SJCRH30 (cell line): ENCODE measurements around the gene TRMU. TPM values are rescaled to one million over a fixed set of nuclear protein-coding genes. Genes with fewer than 3 reads are reported as not detected.

Source experiments
- DNase-seq, 2 experiments: peaks; one replicate each; pipeline ENCODE4 v3.0.0-alpha.2; 2015 to 2020
- H3K27ac ChIP-seq: fragments of 250-450 bp; sonication (Bioruptor Pico); 2 replicates; pipeline ENCODE4 v1.5.1; 2020; ENCODE audit warnings: mild to moderate bottlenecking, moderate library complexity
- H3K27me3 ChIP-seq: fragments of 250-450 bp; sonication (Bioruptor Pico); 2 replicates; pipeline ENCODE4 v1.5.1; 2020; ENCODE audit warnings: mild to moderate bottlenecking, moderate library complexity
- H3K36me3 ChIP-seq: fragments of 250-450 bp; sonication (Bioruptor Pico); 2 replicates; pipeline ENCODE4 v1.5.1; 2020; ENCODE audit warnings: mild to moderate bottlenecking, moderate library complexity
- H3K4me1 ChIP-seq: fragments of 250-450 bp; sonication (Bioruptor Pico); 2 replicates; pipeline ENCODE4 v1.5.1; 2020; ENCODE audit warnings: mild to moderate bottlenecking, moderate library complexity
- H3K4me3 ChIP-seq: fragments of 250-450 bp; sonication (Bioruptor Pico); 2 replicates; pipeline ENCODE4 v1.5.1; 2020; ENCODE audit warnings: mild to moderate bottlenecking, moderate library complexity
- H3K9me3 ChIP-seq: fragments of 250-450 bp; sonication (Bioruptor Pico); replicated peaks from 2 replicates; pipeline ENCODE4 v1.5.1; 2020; ENCODE audit warnings: mild to moderate bottlenecking, moderate library complexity
- total RNA-seq: library from RNA; depleted of rRNA; stranded (reverse); fragments of >200 nt; shearing (Covaris generic); gene quantifications from 2 replicates; pipeline ENCODE4 v1.2.3, GENCODE V29; 2014; rRNA removed

Gene TRMU
- total RNA-seq: 79.9 and 94.8 TPM in 2 replicates

- DNase-seq: peak; percentile 90 to 93
- peaks cover 48% of the 10 kb centered on the region for H3K36me3 ChIP-seq
Measured at GRCh38 chr22:46335201-46336118, at the start of gene TRMU. TSS of gene TRMU (plus strand) at chr22:46335714. CDS start at chr22:46335765, 51 bp downstream.

GRCh38 chr22:46286006-46286405 lies 49.5 kb upstream of the TRMU start:
- Histone ChIP-seq H3K27ac (no peak overlapping the region), H3K4me3 (no peak overlapping the region), H3K27me3 (no peaks in the 10 kb centered on the region), H3K4me1 (no peaks in the 10 kb centered on the region), H3K9me3 (no peaks in the 10 kb centered on the region), H3K36me3 (peaks cover 10% of the 10 kb centered on the region)
- no peak for DNase-seq

More at GRCh38 chr22:46335201-46336118, at the start of gene TRMU:
- no peaks in the 10 kb centered on the region for H3K9me3 ChIP-seq
- H3K27ac ChIP-seq: peak within 1 kb of the TSS; percentile 70
- no peaks in the 10 kb centered on the region; the same call in 1 of the 2 replicates for H3K4me1 ChIP-seq
- peak within 1 kb of the TSS; percentile 85 for H3K4me3 ChIP-seq
- H3K27me3 ChIP-seq: no peaks in the 10 kb centered on the region

GRCh38 chr22:46286941-46287872 lies 48.3 kb upstream of the TRMU start:
- no peak for DNase-seq
- peaks cover 13% of the 10 kb centered on the region for H3K36me3 ChIP-seq
- no peaks in the 10 kb centered on the region for H3K9me3 ChIP-seq
- no peaks in the 10 kb centered on the region for H3K4me1 ChIP-seq
- H3K27ac ChIP-seq: no peak overlapping the region
- H3K27me3 ChIP-seq: no peaks in the 10 kb centered on the region
- H3K4me3 ChIP-seq: no peak overlapping the region

GRCh38 chr22:46287873-46288751 lies 47.4 kb upstream of the TRMU start:
- H3K4me1 ChIP-seq: no peaks in the 10 kb centered on the region
- H3K4me3 ChIP-seq: no peak overlapping the region
- H3K9me3 ChIP-seq: no peaks in the 10 kb centered on the region
- H3K27me3 ChIP-seq: no peaks in the 10 kb centered on the region
- no peak for DNase-seq
- peaks cover 13% of the 10 kb centered on the region for H3K36me3 ChIP-seq
- no peak overlapping the region for H3K27ac ChIP-seq

- Histone ChIP-seq H3K27ac (no peak overlapping the region), H3K27me3 (no peaks in the 10 kb centered on the region)
Measured at GRCh38 chr22:46288846-46289243, 46.7 kb upstream of the TRMU start.

GRCh38 chr22:46289244-46289891 lies 46.1 kb upstream of the TRMU start:
- H3K36me3 ChIP-seq: peaks cover 7% of the 10 kb centered on the region
- DNase-seq: no peak

More at GRCh38 chr22:46288846-46289243, 46.7 kb upstream of the TRMU start:
- DNase-seq: no peak
- H3K9me3 ChIP-seq: no peaks in the 10 kb centered on the region
- peaks cover 12% of the 10 kb centered on the region for H3K36me3 ChIP-seq
- H3K4me1 ChIP-seq: no peaks in the 10 kb centered on the region
- H3K4me3 ChIP-seq: no peak overlapping the region

GRCh38 chr22:46290121-46290842 lies 45.2 kb upstream of the TRMU start:
- Histone ChIP-seq H3K27me3 (no peaks in the 10 kb centered on the region), H3K4me3 (no peak overlapping the region), H3K4me1 (0 out of 2 replicates have a peak, but pooled peaks cover under 1% of the 10 kb centered on the region), H3K36me3 (peaks cover 3% of the 10 kb centered on the region; the same call in 1 of the 2 replicates), H3K27ac (no peak overlapping the region), H3K9me3 (no peaks in the 10 kb centered on the region)
- no peak for DNase-seq

More at GRCh38 chr22:46289244-46289891, 46.1 kb upstream of the TRMU start:
- no peaks in the 10 kb centered on the region for H3K27me3 ChIP-seq
- H3K4me1 ChIP-seq: no peaks in the 10 kb centered on the region
- H3K27ac ChIP-seq: no peak overlapping the region
- no peak overlapping the region for H3K4me3 ChIP-seq
- no peaks in the 10 kb centered on the region for H3K9me3 ChIP-seq

GRCh38 chr22:46290843-46291785 lies 44.4 kb upstream of the TRMU start:
- no peak overlapping the region for H3K4me3 ChIP-seq
- H3K9me3 ChIP-seq: no peaks in the 10 kb centered on the region
- H3K36me3 ChIP-seq: peaks cover 3% of the 10 kb centered on the region; the same call in 1 of the 2 replicates
- H3K27me3 ChIP-seq: no peaks in the 10 kb centered on the region
- peaks cover 3% of the 10 kb centered on the region; the same call in 1 of the 2 replicates for H3K4me1 ChIP-seq
- no peak for DNase-seq
- H3K27ac ChIP-seq: no peak overlapping the region

GRCh38 chr22:46292173-46292572 lies 43.3 kb upstream of the TRMU start:
- DNase-seq: no peak
- no peak overlapping the region for H3K27ac ChIP-seq

GRCh38 chr22:46292732-46293131 lies 42.8 kb upstream of the TRMU start:
- Histone ChIP-seq H3K27me3 (no peaks in the 10 kb centered on the region), H3K27ac (no peak overlapping the region), H3K4me3 (no peak overlapping the region), H3K9me3 (no peaks in the 10 kb centered on the region), H3K4me1 (peaks cover 3% of the 10 kb centered on the region; the same call in 1 of the 2 replicates), H3K36me3 (peaks cover 3% of the 10 kb centered on the region; the same call in 1 of the 2 replicates)
- DNase-seq: no peak

More at GRCh38 chr22:46292173-46292572, 43.3 kb upstream of the TRMU start:
- Histone ChIP-seq H3K36me3 (peaks cover 3% of the 10 kb centered on the region; the same call in 1 of the 2 replicates), H3K9me3 (no peaks in the 10 kb centered on the region), H3K4me1 (peaks cover 3% of the 10 kb centered on the region; the same call in 1 of the 2 replicates), H3K27me3 (no peaks in the 10 kb centered on the region), H3K4me3 (no peak overlapping the region)

GRCh38 chr22:46293577-46294260 lies 41.8 kb upstream of the TRMU start:
- peaks cover 6% of the 10 kb centered on the region; the same call in 1 of the 2 replicates for H3K4me1 ChIP-seq
- H3K9me3 ChIP-seq: no peaks in the 10 kb centered on the region
- no peak overlapping the region for H3K4me3 ChIP-seq
- no peaks in the 10 kb centered on the region for H3K27me3 ChIP-seq
- H3K36me3 ChIP-seq: peaks cover 11% of the 10 kb centered on the region
- no peak overlapping the region for H3K27ac ChIP-seq
- no peak for DNase-seq
